GM21381 (cell line): ENCODE results near the gene STK4.
A peak's percentile ranks its signal among the peaks of the same experiment; 100 is the strongest.

ENCODE experiments used
- ATAC-seq: cut with Tn5 transposase; IDR thresholded peaks from one replicate; pipeline ENCODE4 v1.9.1; 2021; ENCODE audit warnings: mild to moderate bottlenecking, moderate library complexity; ENCODE audit not compliant: unreplicated experiment

STK4 gene

GRCh38 chr20:44966030-44966961 lies at the start of gene STK4:
Gene STK4 (plus strand): TSS chr20:44966512. CDS start chr20:44966569, 57 bp downstream.
- peak; percentile 71 for ATAC-seq

GRCh38 chr20:44916586-44916985 lies 49.7 kb upstream of the STK4 start:
- no peak for ATAC-seq

DNA sequence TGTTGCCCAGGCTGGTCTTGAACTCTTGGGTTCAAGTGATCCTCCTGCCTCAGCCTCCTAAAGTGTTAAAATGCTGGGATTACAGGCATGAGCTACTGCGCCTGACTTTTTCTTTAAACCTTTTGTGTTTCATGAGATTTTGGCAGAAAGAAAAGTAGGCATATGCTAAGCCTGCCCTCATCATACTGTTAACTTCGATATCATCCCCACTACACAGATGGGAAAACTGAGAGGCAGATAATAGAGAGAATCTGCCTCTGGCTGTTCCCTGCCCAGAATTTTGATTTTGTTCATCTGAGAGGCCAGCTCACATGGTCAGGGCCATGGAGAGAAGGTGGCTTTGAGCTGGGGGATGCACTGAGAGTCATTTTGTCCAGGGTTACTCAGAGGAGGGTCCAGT lies 48.9 kb upstream of the STK4 start:
- ATAC-seq, result no peak

DNA sequence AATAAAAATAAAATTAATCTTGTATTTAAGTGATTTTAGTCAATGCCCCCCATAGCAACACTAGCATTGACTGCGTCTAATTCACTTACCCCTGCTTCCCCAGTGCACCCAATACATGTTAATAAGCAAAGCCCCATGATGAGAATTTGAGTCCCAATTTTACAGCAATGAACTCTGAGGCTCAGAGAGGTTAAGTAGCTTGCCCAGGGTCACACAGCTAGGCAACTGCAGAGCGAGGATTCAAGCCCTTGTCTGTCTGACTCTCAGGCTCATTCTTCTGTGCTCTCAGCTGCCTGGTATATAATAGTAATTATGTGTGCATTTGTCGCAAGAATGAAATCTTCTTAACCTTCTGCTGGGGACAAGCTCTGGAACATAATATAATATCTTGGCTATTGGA lies 48.0 kb upstream of the STK4 start:
- no peak for ATAC-seq

- ATAC-seq, result no peak
Measured at GRCh38 chr20:44918761-44919160, 47.6 kb upstream of the STK4 start.

GRCh38 chr20:44921447-44921846 lies 44.9 kb upstream of the STK4 start:
- ATAC-seq, result no peak

DNA sequence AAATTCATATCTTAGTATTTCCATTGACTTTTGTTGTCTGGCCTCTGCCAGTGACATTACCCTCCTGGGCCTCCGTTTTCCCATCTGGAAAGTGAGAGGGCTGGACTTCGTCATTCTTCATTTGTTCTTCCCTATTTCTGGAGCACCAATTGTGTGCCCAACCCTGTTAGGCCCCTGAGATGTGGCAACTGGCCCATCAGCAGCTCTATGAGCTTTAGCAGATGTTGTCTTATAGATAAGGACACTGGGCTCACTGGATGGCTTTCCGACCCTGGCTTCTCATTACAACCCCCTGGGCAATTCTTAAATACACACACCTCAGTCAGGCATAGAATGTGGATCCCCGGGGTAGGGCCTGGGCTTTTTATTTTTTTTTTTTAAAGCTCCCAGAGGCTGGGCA lies 41.8 kb upstream of the STK4 start:
- ATAC-seq, result no peak

GRCh38 chr20:44928595-44928994 lies 37.7 kb upstream of the STK4 start:
- no peak for ATAC-seq

GRCh38 chr20:44930517-44931168 lies 35.7 kb upstream of the STK4 start:
- ATAC-seq, result no peak

DNA sequence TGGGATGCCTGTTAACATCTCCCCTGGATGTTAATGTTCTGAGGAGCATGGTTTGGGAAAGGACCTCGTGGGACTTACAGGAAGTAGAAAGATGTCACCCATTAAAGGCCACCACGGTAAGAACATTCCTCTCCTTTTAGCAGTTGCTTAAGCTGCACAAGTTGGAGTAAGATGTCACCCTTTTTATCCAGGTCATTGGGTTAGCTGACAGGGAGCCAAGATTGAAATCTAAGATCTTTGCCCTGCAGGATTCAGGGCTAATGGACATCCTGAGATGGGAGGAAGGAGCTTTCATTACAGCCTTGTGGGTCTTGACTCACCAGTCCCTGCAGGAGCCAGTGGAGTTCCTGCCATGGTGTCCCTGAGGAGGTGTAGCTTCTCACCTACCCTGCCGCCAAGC lies 34.4 kb upstream of the STK4 start:
- no peak for ATAC-seq

DNA sequence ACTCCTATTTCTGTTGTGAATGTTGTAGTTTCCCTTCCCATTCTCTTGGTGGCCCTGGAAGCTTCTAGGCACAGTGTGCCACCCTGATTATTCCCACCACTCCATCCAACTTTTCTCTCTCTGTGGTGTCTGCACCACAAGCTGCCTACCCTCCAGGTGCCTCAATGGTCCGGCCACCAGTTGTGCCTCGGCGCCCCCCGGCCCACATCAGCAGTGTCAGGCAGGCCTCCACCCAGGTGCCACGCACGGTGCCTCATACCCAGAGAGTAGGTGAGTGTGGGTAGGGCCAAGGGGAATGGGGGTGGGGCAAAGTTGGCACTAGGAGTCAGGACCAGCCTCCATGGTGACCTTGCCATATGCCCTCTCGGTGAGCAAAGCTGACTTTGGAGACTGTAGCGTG lies 33.4 kb upstream of the STK4 start:
- no peak for ATAC-seq

- no peak for ATAC-seq
Measured at GRCh38 chr20:44936510-44936909, 29.8 kb upstream of the STK4 start.

- no peak for ATAC-seq
Measured at GRCh38 chr20:44938637-44939036, 27.7 kb upstream of the STK4 start.

GRCh38 chr20:44941120-44941691 lies 25.1 kb upstream of the STK4 start:
- ATAC-seq, result no peak

DNA sequence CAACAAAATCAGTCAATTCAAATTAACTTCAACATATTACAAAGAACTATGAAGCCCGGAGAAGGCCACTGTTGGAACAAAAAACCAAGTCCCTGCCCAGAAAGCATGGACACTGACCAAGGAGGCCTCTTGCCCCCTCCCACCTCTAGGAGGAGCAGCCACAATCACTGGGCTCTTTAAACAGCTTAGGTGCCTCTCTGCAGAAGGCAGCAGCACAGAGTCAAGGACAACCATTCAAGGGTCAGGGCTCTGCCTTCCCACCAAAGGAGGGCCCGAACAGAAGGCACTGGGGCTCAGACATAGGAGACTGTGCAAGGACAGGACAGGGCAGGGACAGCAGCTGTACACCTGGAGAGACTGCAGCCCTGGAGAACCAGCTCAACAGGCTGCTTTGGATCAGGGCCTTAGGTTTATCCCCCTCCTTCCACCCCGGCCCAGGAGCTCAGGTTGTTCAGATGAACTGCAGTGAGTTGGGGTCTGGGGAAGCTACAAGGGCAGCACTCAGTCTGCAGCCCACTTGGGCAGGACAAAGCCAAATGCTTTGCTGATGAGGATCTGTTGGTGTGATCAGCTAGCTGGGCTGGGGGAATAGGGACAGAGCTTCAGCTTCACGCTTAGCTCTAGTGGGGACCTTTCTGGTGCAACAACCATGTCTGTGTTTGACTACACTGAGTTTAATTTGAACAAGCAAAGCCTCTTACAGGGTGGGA lies 23.9 kb upstream of the STK4 start:
- no peak for ATAC-seq

GRCh38 chr20:44943828-44944227 lies 22.5 kb upstream of the STK4 start:
- no peak for ATAC-seq

GRCh38 chr20:44945261-44945660 lies 21.1 kb upstream of the STK4 start:
- no peak for ATAC-seq

GRCh38 chr20:44946271-44946852 lies 19.9 kb upstream of the STK4 start:
- no peak for ATAC-seq

GRCh38 chr20:44948107-44948506 lies 18.2 kb upstream of the STK4 start:
- no peak for ATAC-seq

GRCh38 chr20:44948513-44948912 lies 17.8 kb upstream of the STK4 start:
- ATAC-seq, result no peak

- ATAC-seq, result no peak
Measured at GRCh38 chr20:44950368-44950767, 15.9 kb upstream of the STK4 start.
